Skeletal muscle cell (primary cell): Measurements from ENCODE around the gene EFCAB8.
"Not testable (repeated sequence)": the region's sequence is repeated elsewhere in the genome, so short reads cannot be mapped to it uniquely, and the experiment has no call there.

ENCODE experiments used
- DNase-seq: peaks from one replicate; pipeline ENCODE4 v3.0.0-alpha.2; 2010; ENCODE audit warnings: low read depth
- H3K4me3 ChIP-seq: 2 replicates; pipeline ENCODE4 v1.5.1; 2011; ENCODE audit warnings: low read depth, mild to moderate bottlenecking, control low read depth, low read length, moderate library complexity

Gene EFCAB8

DNA sequence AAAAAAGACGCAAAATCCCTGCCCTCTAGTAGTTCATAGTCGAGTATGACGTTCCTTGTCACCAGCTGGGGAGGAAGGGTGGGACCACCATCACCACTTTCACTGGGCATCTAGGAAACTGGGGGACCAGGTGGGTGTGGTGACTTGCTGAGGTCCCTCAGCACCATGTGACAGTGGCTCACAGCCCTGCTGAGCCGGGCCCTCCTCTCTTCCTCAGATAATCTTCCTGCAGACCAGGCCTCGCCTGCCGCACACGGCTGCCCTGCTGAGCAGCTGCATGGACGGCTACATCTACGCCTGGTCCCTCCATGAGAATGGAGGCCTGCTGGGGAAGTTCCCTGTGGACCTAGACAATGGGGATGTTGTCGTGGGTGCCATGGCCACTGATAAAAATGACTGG lies 71.5 kb downstream of the EFCAB8 start:
- DNase-seq: no peak
- H3K4me3 ChIP-seq: no peak overlapping the region

DNA sequence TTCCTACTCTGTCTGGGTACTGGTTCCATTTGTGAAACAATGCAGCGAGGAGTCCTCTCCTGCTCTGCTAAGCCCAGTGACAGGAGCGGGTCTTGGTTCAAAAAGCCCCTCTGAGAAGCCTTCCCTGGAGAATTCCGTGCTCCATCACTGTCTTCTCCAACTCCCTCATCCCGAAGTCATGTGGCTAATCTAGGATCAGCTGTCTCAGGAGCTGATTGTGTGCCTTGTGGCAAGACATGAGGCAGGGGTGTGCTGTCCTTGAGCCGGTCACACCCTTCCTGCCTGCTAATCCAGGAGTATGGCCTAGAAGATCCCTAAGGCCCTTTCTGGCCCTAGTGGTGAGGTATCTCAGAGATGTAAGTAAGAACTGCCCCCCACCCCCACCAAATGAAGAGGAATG lies 72.0 kb downstream of the EFCAB8 start:
- H3K4me3 ChIP-seq: no peak overlapping the region
- DNase-seq: no peak

DNA sequence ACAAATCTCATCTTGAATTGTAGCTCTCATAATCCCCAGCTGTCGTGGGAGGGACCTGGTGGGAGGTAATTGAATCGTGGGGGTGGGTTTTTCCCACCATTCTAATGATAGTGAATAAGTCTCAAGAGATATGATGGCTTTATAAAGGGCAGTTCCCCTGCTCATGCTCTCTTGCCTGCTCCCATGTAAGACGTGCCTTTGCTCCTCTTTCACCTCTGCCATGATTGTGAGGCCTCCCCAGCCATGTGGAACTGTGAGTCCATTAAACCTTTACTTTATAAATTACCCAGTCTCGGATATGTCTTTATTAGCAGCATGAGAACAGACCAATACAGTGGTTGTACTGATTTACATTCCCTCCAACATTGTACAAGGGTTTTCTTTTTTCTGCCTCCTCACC lies 75.9 kb downstream of the EFCAB8 start:
- DNase-seq: no peak
- H3K4me3 ChIP-seq: no peak overlapping the region

- DNase-seq: no peak
- no peak overlapping the region for H3K4me3 ChIP-seq
These were observed 82.6 kb downstream of the EFCAB8 start for GRCh38 chr20:32941155-32941885.

- no peak for DNase-seq
- H3K4me3 ChIP-seq: no peak overlapping the region
These were observed 84.8 kb downstream of the EFCAB8 start for GRCh38 chr20:32943490-32944052.

GRCh38 chr20:32945710-32946221 lies 87.0 kb downstream of the EFCAB8 start:
- DNase-seq: no peak
- no peak overlapping the region for H3K4me3 ChIP-seq

DNA sequence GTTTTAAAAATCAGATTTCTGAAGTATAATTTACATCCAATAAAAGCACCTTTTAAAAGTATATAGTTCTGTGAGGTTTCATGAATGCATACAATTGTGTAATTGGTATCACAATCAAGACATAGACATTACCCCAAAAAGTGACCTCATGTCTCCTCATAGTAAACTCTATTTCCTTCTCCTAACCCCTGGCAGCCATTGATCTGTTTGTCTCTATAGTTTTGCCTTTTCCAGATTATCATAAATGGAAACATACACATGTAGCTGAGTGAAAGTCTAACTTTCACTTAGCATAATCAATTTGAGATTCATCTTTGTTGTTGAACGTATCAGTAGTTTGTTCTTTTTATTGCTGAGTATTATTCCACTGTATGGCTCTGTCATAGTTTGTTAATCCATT lies 87.9 kb downstream of the EFCAB8 start:
- no peak overlapping the region for H3K4me3 ChIP-seq
- DNase-seq: no peak

DNA sequence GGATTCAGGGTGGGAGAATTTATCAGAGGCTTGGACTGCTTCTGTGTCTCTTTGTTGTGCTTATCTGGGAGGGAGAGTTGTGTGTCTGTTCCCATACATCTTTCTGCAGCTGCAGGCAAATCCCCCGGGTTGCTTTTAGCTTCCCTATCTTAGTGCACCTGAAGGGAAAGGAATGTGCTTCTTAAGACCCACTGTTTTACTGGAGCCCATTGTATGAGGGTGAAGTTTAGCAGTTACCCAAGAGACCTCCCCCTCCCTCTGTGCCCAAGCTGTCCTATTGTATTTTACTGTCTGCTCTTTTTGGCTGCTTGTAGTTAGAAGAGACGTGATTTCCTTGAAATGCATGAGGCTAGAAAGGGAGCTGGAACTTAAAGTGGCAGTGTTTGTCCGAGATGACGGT lies 91.8 kb downstream of the EFCAB8 start:
- DNase-seq, H3K4me3 ChIP-seq: not testable (repeated sequence)

- H3K4me3 ChIP-seq: no peak overlapping the region
- DNase-seq: no peak
These were observed 98.7 kb downstream of the EFCAB8 start for GRCh38 chr20:32957459-32957858.

DNA sequence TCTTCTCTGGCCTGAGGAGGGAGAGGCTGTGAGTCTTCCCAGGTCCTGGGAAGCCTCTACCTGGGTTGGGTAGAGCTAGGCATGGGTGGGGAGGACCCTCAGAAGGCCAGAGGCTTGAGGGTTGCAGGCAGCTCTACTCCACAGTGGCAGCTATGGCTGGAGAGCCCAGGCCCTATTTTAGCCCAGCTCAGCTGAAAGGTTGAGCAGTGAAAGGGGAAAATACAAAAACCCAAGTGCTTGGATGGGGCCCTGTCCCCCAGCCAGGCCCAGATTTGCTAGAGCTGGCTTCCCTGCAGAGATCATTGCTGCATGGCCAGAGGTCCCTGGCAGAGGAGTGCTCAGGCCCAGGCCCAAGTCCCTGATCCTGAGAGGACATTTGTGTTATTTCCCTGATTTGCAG lies 99.9 kb downstream of the EFCAB8 start:
- DNase-seq: no peak

GRCh38 chr20:32959351-32960221 lies 100.9 kb downstream of the EFCAB8 start:
- no peak overlapping the region for H3K4me3 ChIP-seq
- DNase-seq: no peak

More for the DNA sequence above, 99.9 kb downstream of the EFCAB8 start:
- H3K4me3 ChIP-seq: no peak overlapping the region

GRCh38 chr20:32960222-32960518 lies 101.4 kb downstream of the EFCAB8 start:
- H3K4me3 ChIP-seq: no peak overlapping the region
- DNase-seq: no peak

- no peak overlapping the region for H3K4me3 ChIP-seq
- DNase-seq: no peak
These were observed 102.4 kb downstream of the EFCAB8 start for GRCh38 chr20:32960849-32961731.

DNA sequence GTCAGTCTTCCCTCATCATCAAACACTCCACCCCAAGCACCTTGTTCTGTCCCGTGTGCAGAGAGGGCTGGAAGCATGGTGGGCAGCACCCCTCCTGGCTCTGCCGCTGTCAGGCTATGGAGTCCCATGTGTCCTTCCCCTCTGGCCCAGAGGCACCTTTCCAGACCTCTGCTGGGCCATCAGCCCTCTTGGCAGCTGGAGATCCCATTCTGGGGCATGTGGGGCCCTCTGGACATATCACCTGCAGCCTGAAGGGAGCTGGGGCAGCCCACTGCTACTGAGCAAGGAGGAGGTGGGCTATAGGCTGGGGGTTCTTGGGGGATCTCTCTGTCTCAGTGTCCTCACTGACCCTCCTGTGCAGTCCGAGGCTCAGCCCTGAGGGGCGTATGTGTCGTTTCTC lies 103.3 kb downstream of the EFCAB8 start:
- no peak overlapping the region for H3K4me3 ChIP-seq
- DNase-seq: no peak

DNA sequence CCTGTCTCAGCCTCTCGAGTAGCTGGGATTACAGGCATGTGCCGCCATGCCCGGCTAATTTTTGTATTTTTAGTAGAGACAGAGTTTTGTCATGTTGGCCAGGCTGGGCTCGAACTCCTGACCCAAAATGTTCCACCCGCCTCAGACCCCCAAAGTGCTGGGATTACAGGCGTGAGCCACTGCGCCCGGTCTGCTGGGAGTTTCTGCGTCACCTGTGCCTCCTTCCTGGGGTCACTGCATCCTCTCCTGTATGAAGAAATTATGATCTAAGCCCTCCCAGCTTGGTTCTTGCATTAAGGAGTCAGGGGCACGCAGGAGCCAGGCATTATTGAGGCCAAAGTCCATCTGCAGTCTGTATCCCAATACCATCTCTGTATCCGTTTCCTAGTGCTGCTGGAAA lies 103.9 kb downstream of the EFCAB8 start:
- DNase-seq, H3K4me3 ChIP-seq: not testable (repeated sequence)

- H3K4me3 ChIP-seq: no peak overlapping the region
- no peak for DNase-seq
These were observed 104.5 kb downstream of the EFCAB8 start for GRCh38 chr20:32963176-32963575.

- no peak for DNase-seq
- H3K4me3 ChIP-seq: no peak overlapping the region
These were observed 105.9 kb downstream of the EFCAB8 start for GRCh38 chr20:32964575-32964974.

GRCh38 chr20:32965115-32965514 lies 106.4 kb downstream of the EFCAB8 start:
- no peak overlapping the region for H3K4me3 ChIP-seq
- DNase-seq: no peak

DNA sequence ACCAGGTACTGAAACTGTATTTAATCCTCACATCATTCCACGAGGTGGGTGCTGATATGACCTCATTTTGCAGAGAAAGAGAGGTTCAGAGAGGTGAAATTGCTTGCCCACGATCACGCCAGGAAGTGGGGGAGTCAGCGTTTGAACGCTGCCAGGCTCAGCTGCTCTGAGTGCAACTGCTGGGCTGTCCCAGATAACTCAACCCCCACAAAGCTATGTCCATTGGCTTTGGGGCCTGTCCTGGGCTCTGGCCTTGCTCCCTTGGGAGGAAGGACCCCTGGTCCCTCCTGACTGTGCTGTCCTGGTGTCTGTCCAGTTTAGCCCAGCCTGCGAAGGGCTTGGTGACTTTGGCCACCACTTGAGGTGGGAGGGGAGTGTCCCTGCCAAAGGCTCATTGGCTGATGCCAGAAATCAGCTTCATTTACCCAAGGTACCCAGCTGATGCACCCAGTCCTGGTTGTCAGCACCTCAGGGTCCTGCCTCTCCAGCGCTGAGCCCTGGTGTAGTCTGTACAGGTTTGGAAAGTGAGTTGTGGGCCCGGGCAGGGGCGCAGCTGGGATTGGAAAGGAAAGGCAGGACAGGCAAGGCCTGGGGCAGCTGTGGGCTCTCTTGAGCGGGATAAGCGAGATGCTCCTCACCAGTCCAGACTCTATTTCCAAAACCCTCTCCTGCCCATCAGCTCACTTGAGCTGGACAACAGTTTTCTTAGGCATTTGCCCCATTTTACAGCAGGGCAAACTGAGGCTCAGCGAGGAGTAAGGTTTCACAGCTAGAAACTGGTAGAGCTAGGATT lies 107.1 kb downstream of the EFCAB8 start:
- no peak overlapping the region for H3K4me3 ChIP-seq
- no peak for DNase-seq
